ENCODE results near the gene WWOX. TPM values are rescaled to one million over a fixed set of nuclear protein-coding genes. Genes with fewer than 3 reads are reported as not detected.

The WWOX gene
- total RNA-seq, 1 donor from 2014 or later = 8.9 TPM

GRCh38 chr16:78551487-78552085, 452.1 kb downstream of the WWOX start:
- H3K9me3 ChIP-seq (replicated peaks) = no peaks in the 10 kb centered on the region
- no peak for DNase-seq
- H3K4me3 ChIP-seq = no peak overlapping the region
- no peaks in the 10 kb centered on the region for H3K4me1 ChIP-seq
- intact Hi-C loops (cut with micrococcal nuclease) = no loop called here
- no peaks in the 10 kb centered on the region for H3K27me3 ChIP-seq (ENCODE audit: low read depth)
- no peak for TF ChIP-seq CTCF (IDR thresholded peaks at IDR 0.05; ENCODE audit: borderline replicate concordance)
- no peaks in the 10 kb centered on the region for H3K36me3 ChIP-seq
- no peak overlapping the region for H3K27ac ChIP-seq (replicated peaks)

GRCh38 chr16:78552106-78552675, 452.7 kb downstream of the WWOX start:
- Histone ChIP-seq H3K27me3 (ENCODE audit: low read depth) (no peaks in the 10 kb centered on the region), H3K4me3 (no peak overlapping the region), H3K36me3 (no peaks in the 10 kb centered on the region), H3K27ac (replicated peaks) (no peak overlapping the region), H3K9me3 (replicated peaks) (no peaks in the 10 kb centered on the region), H3K4me1 (no peaks in the 10 kb centered on the region)
- no peak for TF ChIP-seq CTCF (IDR thresholded peaks at IDR 0.05; ENCODE audit: borderline replicate concordance)
- no peak for DNase-seq
- intact Hi-C loops (cut with micrococcal nuclease) = no loop called here

- Histone ChIP-seq H3K9me3 (replicated peaks) (no peaks in the 10 kb centered on the region), H3K36me3 (no peaks in the 10 kb centered on the region), H3K4me1 (no peaks in the 10 kb centered on the region), H3K27ac (replicated peaks) (no peak overlapping the region), H3K4me3 (no peak overlapping the region), H3K27me3 (ENCODE audit: low read depth) (no peaks in the 10 kb centered on the region)
- TF ChIP-seq CTCF (IDR thresholded peaks at IDR 0.05; ENCODE audit: borderline replicate concordance) = no peak
- intact Hi-C loops (cut with micrococcal nuclease) = no loop called here
- DNase-seq = no peak
Observed at GRCh38 chr16:78552716-78553115, 453.3 kb downstream of the WWOX start.

DNA sequence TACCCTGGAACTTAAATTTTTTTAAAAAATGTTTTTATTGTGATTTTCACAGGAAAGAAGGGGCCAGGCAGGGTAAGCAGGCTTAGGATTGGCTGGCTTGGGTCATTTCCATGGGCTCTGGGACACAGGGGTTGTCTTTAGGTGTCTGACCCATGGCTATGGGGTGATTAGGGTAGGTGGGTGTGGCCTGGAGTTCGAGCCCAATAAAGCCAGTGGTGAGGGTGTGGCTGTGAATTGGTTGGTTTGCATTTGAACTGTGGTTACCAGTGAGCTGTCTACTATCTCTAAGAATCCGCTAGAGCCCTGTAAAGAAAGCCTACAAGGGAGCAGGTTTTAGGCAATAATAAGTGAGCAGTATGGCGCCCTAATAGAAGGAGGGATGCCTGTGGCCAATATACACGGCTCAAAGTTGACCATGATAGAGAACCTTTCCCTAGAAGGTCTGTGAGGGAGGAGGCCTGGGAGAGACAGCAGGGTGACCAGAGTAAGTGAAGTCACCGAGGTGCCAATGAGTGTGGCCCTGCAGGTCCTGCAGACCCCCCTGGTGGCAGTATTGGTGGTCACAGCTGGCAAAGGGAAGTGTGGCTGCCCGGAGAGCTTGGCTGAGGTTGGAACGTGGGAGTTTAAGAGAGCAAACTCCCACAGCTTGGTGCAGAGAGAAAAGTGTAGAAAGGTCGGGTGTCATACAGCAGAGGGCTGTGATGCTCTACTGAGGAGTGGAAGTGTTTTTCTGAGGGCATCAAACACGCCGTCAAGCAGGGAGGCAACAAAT, 454.0 kb downstream of the WWOX start:
- no peak overlapping the region for H3K27ac ChIP-seq (replicated peaks)
- no peaks in the 10 kb centered on the region for H3K36me3 ChIP-seq
- no peak overlapping the region for H3K4me3 ChIP-seq
- H3K27me3 ChIP-seq (ENCODE audit: low read depth) = no peaks in the 10 kb centered on the region
- H3K9me3 ChIP-seq (replicated peaks) = no peaks in the 10 kb centered on the region
- intact Hi-C loops (cut with micrococcal nuclease) = no loop called here
- no peak for TF ChIP-seq CTCF (IDR thresholded peaks at IDR 0.05; ENCODE audit: borderline replicate concordance)
- H3K4me1 ChIP-seq = no peaks in the 10 kb centered on the region
- DNase-seq = no peak

DNA sequence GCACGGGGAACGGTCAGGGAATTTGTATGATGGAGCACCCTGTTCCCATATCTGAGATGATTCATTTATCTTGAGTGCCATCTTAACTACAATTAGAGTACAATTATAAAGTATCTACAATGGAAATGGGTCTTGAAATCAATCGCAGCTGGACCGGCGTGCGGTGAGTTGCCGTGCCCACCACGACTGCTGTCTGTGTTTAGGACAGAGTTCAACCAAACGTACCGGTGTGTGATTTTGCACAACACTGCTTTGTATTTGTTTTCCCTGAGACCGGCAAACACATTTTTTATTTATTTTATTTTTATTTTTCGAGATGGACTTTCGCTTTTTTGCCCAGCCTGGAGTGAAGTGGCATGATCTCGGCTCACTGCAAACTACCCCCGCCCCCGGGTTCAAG, 457.0 kb downstream of the WWOX start:
- no peaks in the 10 kb centered on the region for H3K27me3 ChIP-seq (ENCODE audit: low read depth)
- H3K36me3 ChIP-seq = no peaks in the 10 kb centered on the region
- H3K9me3 ChIP-seq (replicated peaks) = no peaks in the 10 kb centered on the region
- H3K27ac ChIP-seq (replicated peaks) = no peak overlapping the region
- intact Hi-C loops (cut with micrococcal nuclease) = no loop called here
- H3K4me1 ChIP-seq = no peaks in the 10 kb centered on the region
- H3K4me3 ChIP-seq = no peak overlapping the region
- DNase-seq = no peak
- TF ChIP-seq CTCF (IDR thresholded peaks at IDR 0.05; ENCODE audit: borderline replicate concordance) = no peak

Data from left ventricle myocardium inferior (tissue), 1 donor.